WERI-Rb-1 (cell line): ENCODE measurements around the gene ITPR1.

Experiments used
- DNase-seq: peaks from one replicate; pipeline ENCODE4 v3.0.0-alpha.2; 2020
- H3K27ac ChIP-seq: fragments of 250-450 bp; sonication (Bioruptor Pico); 2 replicates; pipeline ENCODE4 v1.5.1; 2020; ENCODE audit warnings: mild to moderate bottlenecking, moderate library complexity
- H3K27me3 ChIP-seq: fragments of 250-450 bp; sonication (Bioruptor Pico); 2 replicates; pipeline ENCODE4 v1.5.1; 2021; ENCODE audit warnings: mild to moderate bottlenecking, low read depth, moderate library complexity; ENCODE audit not compliant: insufficient read depth, severe bottlenecking
- H3K36me3 ChIP-seq: fragments of 250-450 bp; sonication (Bioruptor Pico); 2 replicates; pipeline ENCODE4 v1.5.1; 2020; ENCODE audit warnings: mild to moderate bottlenecking, moderate library complexity
- H3K4me3 ChIP-seq: 2 replicates; pipeline ENCODE4 v1.5.1; 2011; ENCODE audit warnings: low read depth, mild to moderate bottlenecking, control low read depth, low read length
- H3K9me3 ChIP-seq: fragments of 250-450 bp; sonication (Bioruptor Pico); 2 replicates; pipeline ENCODE4 v1.5.1; 2021; ENCODE audit warnings: mild to moderate bottlenecking, moderate library complexity; ENCODE audit not compliant: severe bottlenecking
- CTCF ChIP-seq: IDR thresholded peaks from 2 replicates; pipeline ENCODE4 v1.5.1; 2011; ENCODE audit warnings: low read depth, mild to moderate bottlenecking, control low read depth, inconsistent platforms, low read length

Gene ITPR1

DNA sequence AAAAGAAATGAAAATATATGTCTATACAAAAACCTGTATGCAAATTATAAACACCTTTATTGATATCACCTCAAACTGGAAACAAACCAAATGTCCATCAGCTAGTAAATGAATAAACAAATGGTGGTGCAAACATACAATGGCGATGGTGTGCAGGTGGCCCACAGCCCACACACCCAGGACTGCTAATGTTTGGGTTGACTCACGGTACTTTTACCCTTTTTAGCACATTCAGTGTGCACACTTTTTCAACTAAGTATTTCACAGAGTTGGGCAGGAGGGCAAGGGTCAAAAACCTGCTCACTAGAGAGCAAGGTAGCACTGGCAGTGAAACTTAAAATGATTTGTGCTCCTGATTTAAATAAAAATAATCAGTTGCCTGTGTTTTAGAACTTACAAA, 363.0 kb downstream of the ITPR1 start:
- no peaks in the 10 kb centered on the region for H3K36me3 ChIP-seq
- TF ChIP-seq CTCF: no peak
- H3K4me3 ChIP-seq: no peak overlapping the region
- DNase-seq: no peak
- H3K9me3 ChIP-seq: peaks cover 4% of the 10 kb centered on the region
- no peak overlapping the region for H3K27ac ChIP-seq
- H3K27me3 ChIP-seq: no peaks in the 10 kb centered on the region

GRCh38 chr3:4856564-4856963, 363.4 kb downstream of the ITPR1 start:
- Histone ChIP-seq H3K27ac (no peak overlapping the region), H3K27me3 (no peaks in the 10 kb centered on the region)
- DNase-seq: no peak

DNA sequence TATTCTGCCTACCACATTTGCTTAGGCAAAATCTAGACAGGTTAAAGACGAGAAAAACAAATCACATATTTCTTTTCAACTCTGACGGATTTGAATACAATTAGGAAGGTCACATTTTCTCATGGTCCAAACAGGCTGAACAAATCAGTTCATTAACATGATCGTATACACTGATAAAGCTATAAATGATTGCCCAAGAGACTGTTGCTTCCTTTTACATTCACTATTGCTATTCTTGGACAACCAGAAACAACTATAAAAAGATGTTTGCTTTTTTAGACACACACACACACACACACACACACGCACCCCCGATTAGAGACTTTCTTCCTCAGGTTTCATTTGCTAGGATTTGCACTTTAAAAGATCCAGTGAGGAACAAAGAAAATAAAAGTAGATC, 363.8 kb downstream of the ITPR1 start:
- TF ChIP-seq CTCF: no peak
- Histone ChIP-seq H3K27me3 (no peaks in the 10 kb centered on the region), H3K9me3 (peaks cover 10% of the 10 kb centered on the region), H3K27ac (no peak overlapping the region), H3K4me3 (no peak overlapping the region), H3K36me3 (no peaks in the 10 kb centered on the region)
- no peak for DNase-seq

More at GRCh38 chr3:4856564-4856963, 363.4 kb downstream of the ITPR1 start:
- H3K9me3 ChIP-seq: peaks cover 8% of the 10 kb centered on the region
- H3K4me3 ChIP-seq: no peak overlapping the region
- no peaks in the 10 kb centered on the region for H3K36me3 ChIP-seq
- TF ChIP-seq CTCF: no peak

- DNase-seq: no peak
- no peaks in the 10 kb centered on the region for H3K27me3 ChIP-seq
- H3K9me3 ChIP-seq: peaks cover 10% of the 10 kb centered on the region
- H3K27ac ChIP-seq: no peak overlapping the region
- H3K36me3 ChIP-seq: no peaks in the 10 kb centered on the region
- no peak for TF ChIP-seq CTCF
- H3K4me3 ChIP-seq: no peak overlapping the region
Observed at GRCh38 chr3:4859788-4860187, 366.6 kb downstream of the ITPR1 start.

- peaks cover 10% of the 10 kb centered on the region for H3K9me3 ChIP-seq
- no peaks in the 10 kb centered on the region for H3K36me3 ChIP-seq
- no peaks in the 10 kb centered on the region for H3K27me3 ChIP-seq
- no peak for DNase-seq
- no peak for TF ChIP-seq CTCF
- no peak overlapping the region for H3K27ac ChIP-seq
- no peak overlapping the region for H3K4me3 ChIP-seq
Observed at GRCh38 chr3:4862973-4863372, 369.8 kb downstream of the ITPR1 start.

DNA sequence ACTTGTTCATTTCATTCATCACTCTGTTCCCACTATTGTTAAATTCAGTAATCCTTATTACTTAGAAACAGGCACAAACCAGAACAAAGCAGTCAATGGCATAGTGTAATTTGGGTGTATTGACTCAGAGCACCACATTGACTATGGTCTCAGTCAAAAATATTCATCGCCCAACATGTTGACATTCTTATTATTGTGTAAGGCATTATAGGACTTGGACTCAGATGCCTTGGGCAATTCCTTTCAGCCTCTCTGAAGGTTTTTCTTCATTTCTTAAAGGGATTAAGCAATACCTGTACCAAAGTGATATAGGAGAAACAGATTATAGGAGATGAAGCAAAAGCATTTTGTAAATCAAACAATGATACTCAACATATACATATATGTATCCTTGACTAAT, 371.4 kb downstream of the ITPR1 start:
- no peak overlapping the region for H3K27ac ChIP-seq
- DNase-seq: no peak
- no peaks in the 10 kb centered on the region for H3K27me3 ChIP-seq
- H3K36me3 ChIP-seq: no peaks in the 10 kb centered on the region
- H3K4me3 ChIP-seq: no peak overlapping the region
- peaks cover 10% of the 10 kb centered on the region for H3K9me3 ChIP-seq
- no peak for TF ChIP-seq CTCF
